Stimulated activated CD8-positive, alpha-beta memory T cell treated with anti-CD3 and anti-CD28 coated beads, Interleukin-15, amount 100 ng/mL, for 48 hours (primary cell): ENCODE results near the gene RAPGEF4.

Experiments
- DNase-seq, 2 donors: peaks; one replicate each; pipeline ENCODE4 v3.0.0-alpha.2; 2020; ENCODE audit warnings: low read depth in 2 of 2

The RAPGEF4 gene

GRCh38 chr2:172967036-172967982, 231.7 kb downstream of the RAPGEF4 start:
- DNase-seq, result no peak

GRCh38 chr2:172968061-172968469, 232.4 kb downstream of the RAPGEF4 start:
- no peak for DNase-seq

GRCh38 chr2:172969166-172969565, 233.5 kb downstream of the RAPGEF4 start:
- DNase-seq, result no peak

- no peak for DNase-seq
Observed at GRCh38 chr2:172969609-172970008, 234.0 kb downstream of the RAPGEF4 start.

- no peak for DNase-seq
Observed at GRCh38 chr2:172970660-172971059, 235.0 kb downstream of the RAPGEF4 start.

DNA sequence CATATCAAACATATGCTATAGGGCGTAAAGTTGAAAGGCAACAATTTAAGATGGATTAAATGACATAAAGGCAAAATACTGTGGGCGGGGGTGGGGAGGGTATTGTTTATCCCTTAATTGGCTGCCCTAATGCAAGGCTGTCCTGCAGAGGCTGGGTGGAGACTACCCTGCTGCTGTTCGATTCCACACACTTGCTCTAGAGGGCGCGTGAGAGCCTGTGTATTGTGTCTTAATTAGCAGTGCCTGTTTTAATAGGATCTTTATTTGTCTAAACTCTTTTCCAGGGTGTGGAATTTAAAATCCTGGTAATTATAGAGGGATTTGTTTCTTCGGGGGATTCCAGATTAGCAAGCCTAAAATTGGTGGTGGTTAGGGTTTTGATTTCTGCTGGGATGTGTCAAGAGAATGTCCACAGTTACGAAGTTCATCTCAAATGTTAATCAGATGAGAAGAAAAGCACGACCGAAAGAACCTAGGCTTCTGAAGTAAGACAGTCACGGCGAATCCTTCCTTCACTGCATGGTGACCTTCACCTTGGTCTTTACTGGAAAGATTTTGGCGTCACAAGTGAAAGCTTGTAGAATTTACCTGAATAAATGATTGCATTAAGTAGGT, 236.5 kb downstream of the RAPGEF4 start:
- DNase-seq, result no peak

GRCh38 chr2:172974762-172975161, 239.1 kb downstream of the RAPGEF4 start:
- no peak for DNase-seq

DNA sequence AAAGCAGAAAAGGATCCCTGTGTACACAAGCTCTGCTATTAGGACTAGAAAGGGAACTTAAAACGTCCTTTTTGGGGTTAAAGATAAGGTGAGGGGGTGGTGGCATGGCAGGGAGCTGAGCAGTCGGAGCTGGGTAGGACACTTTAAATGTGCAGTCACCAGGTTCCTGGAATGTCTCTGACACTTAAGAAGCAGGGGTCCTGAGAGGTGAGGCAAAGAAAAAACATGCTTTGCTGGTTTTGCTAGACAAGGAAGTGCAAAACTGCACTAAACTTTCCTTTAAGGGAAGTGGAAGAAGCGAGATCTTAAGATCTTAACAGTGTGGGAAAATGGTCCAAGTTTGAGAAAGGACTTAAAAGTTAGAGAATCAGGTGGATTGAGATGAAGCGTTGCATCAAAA, 240.5 kb downstream of the RAPGEF4 start:
- DNase-seq, result no peak

DNA sequence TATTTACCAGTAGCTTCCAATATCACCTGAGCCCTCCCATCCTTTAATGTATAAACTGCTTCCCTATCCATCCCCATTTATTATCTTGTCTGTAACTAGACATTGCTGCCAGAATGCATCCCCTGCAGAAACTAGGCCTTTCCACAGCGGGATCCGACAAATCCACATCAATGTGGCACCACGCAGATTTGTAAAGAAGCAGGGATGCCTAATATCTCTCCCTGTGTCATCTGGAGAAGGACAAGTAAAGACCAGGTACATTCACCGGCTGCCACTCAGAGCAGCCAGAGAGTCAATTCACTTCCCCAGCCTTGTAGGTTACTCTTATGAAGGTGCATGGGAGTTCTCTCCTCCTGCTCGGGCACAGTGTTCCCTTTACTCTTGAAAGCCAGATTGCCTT, 241.2 kb downstream of the RAPGEF4 start:
- DNase-seq, result no peak

GRCh38 chr2:172977270-172978062, 241.8 kb downstream of the RAPGEF4 start:
- DNase-seq, result no peak

DNA sequence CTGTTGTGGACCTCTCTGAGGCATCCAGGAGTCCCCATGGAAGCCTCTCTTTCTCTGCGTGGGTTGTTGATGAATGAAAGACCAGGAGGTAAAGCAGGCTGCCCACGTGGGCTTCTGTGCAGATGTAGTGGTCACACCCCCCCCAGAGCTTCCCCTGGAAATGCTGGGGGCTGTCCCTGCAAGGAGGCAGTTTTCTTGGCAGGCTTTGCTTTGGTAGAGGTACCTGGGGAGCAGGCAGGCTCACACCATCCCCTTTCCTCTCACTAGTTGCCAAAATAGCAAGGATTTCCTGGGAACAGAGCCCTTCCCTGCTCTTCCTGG, 242.4 kb downstream of the RAPGEF4 start:
- no peak for DNase-seq

DNA sequence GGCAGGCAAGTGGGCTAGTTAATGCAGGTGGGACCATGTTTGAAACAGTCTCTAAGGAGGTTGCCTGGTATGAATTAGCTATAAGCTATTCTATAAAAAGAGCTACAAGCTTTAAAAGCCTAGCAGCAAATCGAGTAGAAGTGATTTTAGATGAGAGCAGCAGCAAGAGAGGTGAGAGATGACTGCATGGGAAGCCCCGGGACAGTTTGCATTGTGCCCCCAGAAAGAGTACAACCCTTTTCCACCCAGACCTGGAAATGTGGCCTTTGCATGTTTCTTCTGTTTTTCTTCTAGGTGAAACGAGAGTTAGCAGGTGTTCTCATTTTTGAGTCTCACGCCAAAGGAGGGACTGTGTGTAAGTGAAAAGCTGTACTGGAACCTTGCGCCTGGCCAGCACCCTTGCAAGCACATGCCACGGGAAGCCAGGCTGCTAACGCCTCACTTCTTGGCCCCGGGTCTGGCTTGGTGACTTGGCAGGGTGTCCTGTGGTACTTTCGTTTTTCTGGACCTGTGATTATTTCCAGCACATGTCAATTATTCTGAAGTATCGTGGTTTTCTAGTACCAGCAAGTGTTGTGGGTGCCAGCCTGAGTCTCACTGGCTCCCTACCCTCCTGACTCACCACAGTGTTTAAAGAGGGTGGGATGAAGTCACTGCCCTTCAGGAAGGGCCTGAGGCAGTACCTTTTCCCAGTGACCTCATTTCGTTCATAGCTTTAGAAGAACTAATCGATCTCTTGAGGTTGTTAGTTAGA, 249.7 kb downstream of the RAPGEF4 start:
- DNase-seq, result no peak

GRCh38 chr2:172986040-172986439, 250.4 kb downstream of the RAPGEF4 start:
- no peak for DNase-seq

GRCh38 chr2:172988728-172989127, 253.1 kb downstream of the RAPGEF4 start:
- no peak for DNase-seq

- DNase-seq, result no peak
Observed at GRCh38 chr2:172991031-172991430, 255.4 kb downstream of the RAPGEF4 start.

DNA sequence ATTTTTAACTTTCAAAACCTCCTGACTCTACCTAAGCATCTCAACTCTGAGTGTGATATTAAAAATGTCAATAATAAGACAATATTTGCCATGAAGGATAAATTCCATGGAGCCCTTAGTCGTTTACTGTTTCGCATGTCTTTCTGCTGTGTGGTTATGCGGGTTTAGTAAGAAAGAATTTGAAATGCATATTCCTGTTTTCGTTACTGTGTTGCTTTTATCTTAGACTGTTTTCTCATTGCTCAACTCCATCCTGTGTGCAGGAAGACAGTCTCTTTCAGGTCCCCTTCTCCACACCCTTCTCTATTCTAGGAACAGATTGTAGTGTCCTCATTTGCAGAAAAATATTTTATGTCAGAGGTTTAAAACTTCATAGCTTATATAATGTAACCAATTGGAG, 257.5 kb downstream of the RAPGEF4 start:
- DNase-seq, result no peak

DNA sequence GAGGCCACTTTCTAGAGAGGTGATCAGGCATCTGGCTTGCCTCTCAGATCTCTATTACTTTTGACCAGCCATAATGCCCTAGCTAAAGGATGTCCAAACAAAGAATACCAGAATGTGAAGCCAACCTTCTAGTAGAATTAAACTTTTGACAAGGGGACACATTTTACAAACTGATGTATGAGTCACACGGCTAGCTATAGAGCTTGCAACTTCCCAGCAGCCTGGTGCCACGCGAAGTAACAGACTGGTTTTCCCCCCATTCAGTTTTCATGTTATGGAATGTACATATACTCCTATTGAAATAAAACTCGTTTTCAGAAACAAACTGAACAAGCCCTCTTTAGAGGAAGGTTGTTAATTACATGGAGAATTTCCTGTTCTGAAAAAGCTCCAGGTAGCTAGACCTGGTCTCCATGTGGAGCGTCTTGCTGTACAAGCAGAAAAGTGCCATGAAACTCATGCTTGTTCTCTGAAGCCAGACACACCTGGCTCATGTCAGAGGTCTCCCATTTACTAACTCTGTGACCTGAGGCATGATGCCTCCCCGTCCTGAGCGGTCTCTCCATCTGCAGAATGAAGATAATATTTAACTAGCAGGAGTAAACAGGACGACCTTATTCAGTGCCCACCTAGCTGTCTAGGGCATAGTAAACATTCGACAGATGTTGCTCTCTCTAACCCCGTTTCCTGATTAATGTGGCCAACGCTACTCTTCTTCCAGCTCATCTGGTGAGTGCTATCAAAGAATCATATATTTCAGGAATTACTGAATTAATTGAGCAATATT, 258.5 kb downstream of the RAPGEF4 start:
- DNase-seq, result no peak

DNA sequence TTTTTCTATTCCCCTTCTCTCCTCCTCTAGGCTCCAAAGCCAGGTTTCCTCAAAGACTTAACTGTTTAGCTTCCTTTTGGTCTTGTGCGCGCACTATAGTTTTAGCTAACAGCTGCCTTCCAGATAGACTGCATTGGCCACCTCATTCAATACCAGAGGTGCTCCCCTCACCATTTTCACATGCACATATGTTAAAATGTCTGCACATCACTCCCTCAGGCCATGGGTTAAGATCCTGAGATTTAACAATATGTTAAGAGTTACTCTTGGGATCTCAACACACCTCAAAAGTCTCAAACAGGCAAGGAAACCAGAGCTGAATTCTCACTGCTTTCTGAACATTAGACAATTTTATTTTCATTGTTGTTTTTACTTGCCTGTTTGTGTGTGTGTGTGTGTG, 259.2 kb downstream of the RAPGEF4 start:
- no peak for DNase-seq

- no peak for DNase-seq
Observed at GRCh38 chr2:172995323-172996244, 259.9 kb downstream of the RAPGEF4 start.

GRCh38 chr2:172996387-172996961, 260.8 kb downstream of the RAPGEF4 start:
- no peak for DNase-seq
